Measurements from ENCODE around the gene DOHH.

DOHH gene

GRCh38 chr19:3500429-3501101 lies at the start of gene DOHH:
Gene DOHH, minus strand, starts transcription at chr19:3500674. Its CDS starts 3,860 bp downstream, at chr19:3496814.
- peak; percentile 97 for DNase-seq
- in situ Hi-C loops (cut with MboI; ENCODE audit: low pct_unique_long_range_greater_than_20kb, low sequenced_read_pairs), result no loop called here

- no peak for DNase-seq
- in situ Hi-C loops (cut with MboI; ENCODE audit: low pct_unique_long_range_greater_than_20kb, low sequenced_read_pairs), result no loop called here
These were observed 49.3 kb upstream of the DOHH start for GRCh38 chr19:3549816-3550215.

GRCh38 chr19:3548606-3549005 lies 48.1 kb upstream of the DOHH start:
- no peak for DNase-seq

GRCh38 chr19:3547767-3548282 lies 47.4 kb upstream of the DOHH start:
- in situ Hi-C loops (cut with MboI; ENCODE audit: low pct_unique_long_range_greater_than_20kb, low sequenced_read_pairs), result no loop called here
- DNase-seq, result no peak

More at GRCh38 chr19:3548606-3549005, 48.1 kb upstream of the DOHH start:
- in situ Hi-C loops (cut with MboI; ENCODE audit: low pct_unique_long_range_greater_than_20kb, low sequenced_read_pairs), result no loop called here

GRCh38 chr19:3547301-3547731 lies 46.8 kb upstream of the DOHH start:
- in situ Hi-C loops (cut with MboI; ENCODE audit: low pct_unique_long_range_greater_than_20kb, low sequenced_read_pairs), result no loop called here
- no peak for DNase-seq

GRCh38 chr19:3546119-3546518 lies 45.6 kb upstream of the DOHH start:
- DNase-seq, result no peak
- in situ Hi-C loops (cut with MboI; ENCODE audit: low pct_unique_long_range_greater_than_20kb, low sequenced_read_pairs), result no loop called here

- DNase-seq, result no peak
- in situ Hi-C loops (cut with MboI; ENCODE audit: low pct_unique_long_range_greater_than_20kb, low sequenced_read_pairs), result no loop called here
These were observed 45.2 kb upstream of the DOHH start for GRCh38 chr19:3545669-3546034.

- DNase-seq, result peak; percentile 74
- in situ Hi-C loops (cut with MboI; ENCODE audit: low pct_unique_long_range_greater_than_20kb, low sequenced_read_pairs), result no loop called here
These were observed 44.5 kb upstream of the DOHH start for GRCh38 chr19:3544742-3545668.

GRCh38 chr19:3544058-3544376 lies 43.5 kb upstream of the DOHH start:
- in situ Hi-C loops (cut with MboI; ENCODE audit: low pct_unique_long_range_greater_than_20kb, low sequenced_read_pairs), result no loop called here
- DNase-seq, result no peak

- no peak for DNase-seq
- in situ Hi-C loops (cut with MboI; ENCODE audit: low pct_unique_long_range_greater_than_20kb, low sequenced_read_pairs), result no loop called here
These were observed 42.9 kb upstream of the DOHH start for GRCh38 chr19:3543150-3544057.

GRCh38 chr19:3539756-3540118 lies 39.3 kb upstream of the DOHH start:
- DNase-seq, result no peak
- in situ Hi-C loops (cut with MboI; ENCODE audit: low pct_unique_long_range_greater_than_20kb, low sequenced_read_pairs), result no loop called here

GRCh38 chr19:3538965-3539755 lies 38.7 kb upstream of the DOHH start, which contains the start of gene TEKTIP1:
Gene TEKTIP1, plus strand, starts transcription at chr19:3539174. Its CDS starts 4 bp downstream, at chr19:3539178.
- in situ Hi-C loops (cut with MboI; ENCODE audit: low pct_unique_long_range_greater_than_20kb, low sequenced_read_pairs), result no loop called here

GRCh38 chr19:3538258-3538929 lies 37.9 kb upstream of the DOHH start:
- no peak for DNase-seq
- in situ Hi-C loops (cut with MboI; ENCODE audit: low pct_unique_long_range_greater_than_20kb, low sequenced_read_pairs), result no loop called here

More at GRCh38 chr19:3538965-3539755, 38.7 kb upstream of the DOHH start, which contains the start of gene TEKTIP1:
- no peak for DNase-seq

- no peak for DNase-seq
- in situ Hi-C loops (cut with MboI; ENCODE audit: low pct_unique_long_range_greater_than_20kb, low sequenced_read_pairs), result no loop called here
These were observed 37.2 kb upstream of the DOHH start for GRCh38 chr19:3537438-3538240.

GRCh38 chr19:3537101-3537437 lies 36.6 kb upstream of the DOHH start:
- in situ Hi-C loops (cut with MboI; ENCODE audit: low pct_unique_long_range_greater_than_20kb, low sequenced_read_pairs), result no loop called here
- DNase-seq, result no peak

GRCh38 chr19:3536429-3537100 lies 36.1 kb upstream of the DOHH start:
- no peak for DNase-seq

GRCh38 chr19:3535981-3536380 lies 35.5 kb upstream of the DOHH start:
- no peak for DNase-seq
- in situ Hi-C loops (cut with MboI; ENCODE audit: low pct_unique_long_range_greater_than_20kb, low sequenced_read_pairs), result no loop called here

More at GRCh38 chr19:3536429-3537100, 36.1 kb upstream of the DOHH start:
- in situ Hi-C loops (cut with MboI; ENCODE audit: low pct_unique_long_range_greater_than_20kb, low sequenced_read_pairs), result no loop called here

Data from KBM-7 (cell line).